NCI-H2081 treated with DMSO at 0.1 percent for 48 hours (cell line): ENCODE measurements around the gene CTDNEP1.
A peak's percentile ranks its signal among the peaks of the same experiment; 100 is the strongest.

ENCODE experiments used
- DNase-seq: peaks from one replicate; lab custom pipeline; 2025; lab: John Stamatoyannopoulos, UW

The CTDNEP1 gene

DNA sequence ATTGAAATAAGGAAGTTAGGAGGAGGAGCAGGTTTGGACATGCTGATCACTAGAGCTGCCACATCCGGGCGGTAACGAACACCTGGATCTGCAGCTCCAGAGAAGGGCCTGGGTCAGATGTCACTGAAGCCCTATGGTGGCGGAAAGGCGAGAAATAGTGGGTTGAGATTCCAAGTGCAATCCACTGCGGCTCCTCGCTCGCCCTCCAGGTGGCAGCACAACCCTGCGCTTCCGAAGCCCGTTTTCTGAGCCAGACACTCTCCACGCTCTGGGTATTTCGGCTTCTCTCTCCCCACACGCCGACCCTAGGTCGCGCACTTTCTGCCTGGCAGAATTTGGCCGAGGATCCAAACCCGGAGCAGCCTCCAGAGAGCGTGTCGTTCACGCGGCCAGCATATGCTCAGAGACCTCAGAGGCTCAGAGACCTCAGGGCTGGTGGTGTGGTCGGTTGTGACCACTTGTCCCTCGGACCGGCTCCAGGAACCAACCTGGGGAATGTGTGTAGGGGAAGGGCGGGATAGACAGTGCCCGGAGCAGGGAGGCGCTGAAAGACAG lies 29.1 kb upstream of the CTDNEP1 start:
- DNase-seq, result no peak

DNA sequence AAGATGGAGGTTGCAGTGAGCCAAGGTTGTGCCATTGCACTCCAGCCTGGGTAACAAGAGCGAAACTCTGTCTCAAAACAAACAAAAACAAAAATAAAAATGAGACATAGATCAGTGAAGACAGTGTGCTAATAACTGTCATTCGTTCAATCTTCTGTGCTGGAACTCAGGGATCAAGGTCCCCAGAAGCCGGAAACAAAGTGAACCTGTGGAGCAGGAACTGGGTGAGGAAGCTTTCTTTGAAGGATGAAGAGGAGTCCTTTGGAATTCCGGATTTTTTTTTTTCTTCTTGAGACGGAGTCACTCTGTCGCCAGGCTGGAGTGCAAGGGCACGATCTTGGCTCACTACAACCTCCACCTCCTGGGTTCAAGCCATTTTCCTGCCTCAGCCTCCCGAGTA lies 27.9 kb upstream of the CTDNEP1 start:
- DNase-seq, result no peak

DNA sequence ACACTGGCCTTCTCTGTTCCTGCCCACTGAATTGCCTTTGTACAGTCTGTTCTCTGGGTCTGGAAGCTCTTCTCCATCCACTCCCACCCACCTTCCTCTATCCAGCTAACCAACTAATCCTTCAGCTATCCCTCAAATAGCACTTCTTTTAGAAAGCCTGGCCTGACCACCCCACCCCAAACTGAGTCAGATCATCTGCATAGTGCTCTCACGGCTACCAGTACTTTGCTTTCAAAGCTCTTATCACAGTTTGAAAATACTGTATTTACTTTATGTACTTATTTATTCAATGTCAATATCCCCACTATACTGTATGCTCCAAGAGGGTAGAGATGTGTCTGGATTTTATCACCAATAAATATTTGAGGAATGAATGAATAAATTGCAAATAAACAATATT lies 15.2 kb upstream of the CTDNEP1 start:
- DNase-seq, result no peak

DNA sequence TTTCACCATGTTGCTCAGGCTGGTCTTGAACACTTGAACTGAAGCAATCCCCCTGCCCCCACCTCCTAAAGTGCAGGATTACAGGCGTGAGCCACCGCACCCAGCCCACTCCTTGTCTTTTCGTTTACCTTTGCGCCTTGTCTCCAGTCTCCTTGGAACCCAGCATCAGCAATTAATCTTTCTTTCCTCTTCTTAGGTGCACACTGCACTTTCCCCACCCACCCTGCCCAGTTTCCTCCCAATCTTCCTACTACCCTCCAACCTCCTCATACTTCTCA lies 12.2 kb upstream of the CTDNEP1 start:
- DNase-seq, result no peak

DNA sequence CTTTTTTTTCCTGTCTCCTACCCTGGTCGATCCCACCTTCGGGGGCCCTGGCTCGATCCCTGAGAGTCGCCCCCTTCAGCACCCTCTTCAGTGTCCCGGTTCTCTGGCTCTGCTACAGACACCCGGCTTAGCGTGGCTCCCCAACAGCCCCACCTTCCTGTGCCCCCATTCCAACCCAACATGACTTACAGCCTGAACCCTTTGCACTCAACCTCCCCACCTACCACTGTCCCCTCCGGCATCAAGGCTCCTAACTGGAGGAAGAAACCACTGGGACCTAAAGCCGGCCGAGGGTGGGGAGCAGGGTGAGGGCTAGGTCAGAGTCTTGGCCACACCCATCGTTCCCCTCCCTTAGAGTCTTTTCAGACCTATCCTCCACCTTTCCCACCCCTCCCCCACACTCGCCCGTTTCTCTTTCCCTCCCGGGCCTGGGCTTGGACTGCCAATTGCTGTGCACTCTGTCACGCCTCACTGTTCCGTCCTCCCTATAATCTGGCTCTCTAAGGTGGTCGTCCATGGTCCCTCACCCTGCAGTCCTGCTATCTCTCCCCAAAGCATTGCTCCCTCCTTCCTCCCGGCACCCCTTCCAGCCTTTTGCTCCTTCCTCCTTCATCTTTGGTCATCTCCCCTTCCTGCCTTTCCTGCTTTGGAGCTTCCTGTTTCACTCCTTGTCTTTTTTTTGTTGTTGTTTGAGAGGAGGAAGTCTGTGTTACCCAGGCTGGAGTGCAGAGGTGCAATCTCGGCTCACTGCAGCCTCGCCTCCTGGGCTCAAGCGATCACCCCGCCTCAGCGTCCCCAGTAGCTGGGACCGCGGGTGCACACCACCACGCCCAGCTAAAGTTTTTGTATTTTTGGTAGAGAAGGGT lies 11.6 kb upstream of the CTDNEP1 start:
- DNase-seq, result no peak

DNA sequence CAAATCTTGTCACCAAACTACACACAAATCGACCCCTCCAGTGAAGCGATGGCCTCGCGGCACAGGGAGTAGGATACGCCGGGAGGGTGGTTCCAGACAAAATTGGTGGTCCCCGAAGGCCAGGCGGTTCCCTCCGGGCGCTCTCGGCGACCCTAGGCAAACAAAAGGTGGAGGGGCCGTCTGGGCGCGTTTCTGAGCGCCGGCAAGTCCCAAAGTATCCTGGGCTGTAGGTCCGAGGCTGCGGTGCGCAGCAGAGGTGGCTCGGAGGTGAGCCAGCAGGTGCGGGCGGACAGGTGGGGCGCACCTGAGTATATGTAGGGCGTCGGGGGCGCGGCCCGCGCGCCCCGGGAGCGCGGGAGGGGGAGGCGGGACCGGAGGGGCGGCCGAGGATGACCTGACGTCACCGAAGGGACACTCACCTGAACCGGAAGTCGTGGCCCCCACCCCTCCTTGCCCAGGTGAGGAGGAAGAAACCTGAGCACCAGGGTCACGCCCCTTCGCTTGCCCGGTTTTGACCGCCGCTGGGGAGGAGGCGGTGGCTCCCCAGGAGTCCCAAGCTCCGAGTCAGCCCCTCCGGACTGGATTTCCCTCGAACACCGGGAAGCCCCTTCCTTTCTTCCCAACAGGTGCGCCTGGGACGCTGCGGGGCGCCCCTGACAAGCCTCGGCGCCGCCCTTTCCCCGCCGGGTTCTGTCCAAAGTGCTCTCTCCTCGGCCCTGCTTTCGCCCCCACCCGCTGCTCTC lies 10.8 kb upstream of the CTDNEP1 start, which contains the start of gene CLDN7:
TSS of gene CLDN7 (minus strand) at position 287 of the 743 bp plus-strand sequence. CDS start 435 bp downstream, outside the sequence.
- no peak for DNase-seq

DNA sequence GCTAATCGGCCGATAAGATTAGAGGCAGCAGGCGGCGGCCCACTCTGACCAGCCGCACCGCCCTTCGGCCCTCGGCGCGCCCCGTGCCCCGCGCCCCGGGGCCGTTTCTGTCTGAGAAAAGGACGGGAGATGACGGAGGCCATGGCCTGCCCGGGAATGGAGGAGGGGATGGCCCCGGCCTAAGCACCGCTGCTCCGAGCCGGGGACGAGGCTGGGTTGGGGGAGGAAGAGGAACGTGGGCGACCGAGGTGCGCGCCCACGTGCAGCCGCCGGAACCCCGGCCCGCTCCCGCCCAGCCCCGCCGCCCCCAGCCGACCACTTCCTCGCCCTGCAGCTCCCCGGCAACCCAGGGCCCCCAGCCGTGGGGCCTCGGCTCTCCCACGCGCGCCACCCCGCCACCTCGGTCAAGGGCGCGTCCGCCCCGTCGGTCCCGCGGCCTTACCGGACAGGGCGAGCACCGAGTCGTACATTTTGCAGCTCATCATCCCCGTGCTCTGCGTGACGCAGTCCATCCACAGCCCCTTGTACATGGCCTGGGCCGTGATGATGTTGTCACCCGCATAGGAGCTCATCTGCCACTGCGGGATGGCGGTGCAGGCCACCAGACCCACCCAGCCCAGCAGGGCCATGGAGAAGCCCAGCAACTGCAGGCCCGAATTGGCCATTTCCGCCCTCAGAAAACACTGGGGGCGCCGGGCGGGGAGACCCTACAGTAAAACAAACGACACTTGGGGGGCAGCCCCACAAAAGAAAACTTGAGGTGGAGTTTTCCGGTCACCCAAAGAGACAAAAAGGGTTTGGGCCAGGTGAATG lies 10.1 kb upstream of the CTDNEP1 start:
- no peak for DNase-seq

DNA sequence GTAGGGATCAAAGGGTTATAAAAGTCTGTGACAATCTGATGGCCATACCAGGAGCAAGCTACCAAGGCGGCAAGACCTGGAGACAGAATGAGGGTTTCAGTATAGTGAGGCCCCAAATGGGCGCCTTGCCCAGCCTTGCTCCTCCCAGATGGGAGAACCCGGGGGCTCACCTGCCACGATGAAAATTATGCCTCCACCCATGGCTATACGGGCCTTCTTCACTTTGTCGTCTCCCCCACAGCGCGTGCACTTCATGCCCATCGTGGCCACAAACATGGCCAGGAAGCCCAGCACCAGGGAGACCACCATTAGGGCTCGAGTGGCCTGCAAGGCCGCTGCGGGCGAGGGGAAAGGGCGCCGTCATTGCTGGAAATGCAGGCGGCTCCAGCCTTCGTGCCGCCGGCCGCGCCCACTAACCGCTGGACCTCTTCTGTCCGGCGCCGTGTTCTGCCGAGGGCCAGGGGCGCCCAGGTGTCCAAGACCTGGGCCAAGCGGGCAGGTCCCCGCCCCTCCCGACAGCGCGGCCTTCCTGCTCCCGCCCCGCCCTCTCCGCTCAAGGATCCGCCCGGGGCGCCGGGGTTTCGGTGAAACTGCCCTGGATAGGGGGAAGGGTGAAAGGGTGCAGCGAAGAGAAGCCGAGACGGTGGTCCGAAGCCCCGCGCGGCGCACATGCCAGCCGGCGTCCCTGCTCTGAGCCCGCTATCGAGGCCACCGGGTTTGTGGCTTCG lies 9.3 kb upstream of the CTDNEP1 start:
- DNase-seq, result no peak

DNA sequence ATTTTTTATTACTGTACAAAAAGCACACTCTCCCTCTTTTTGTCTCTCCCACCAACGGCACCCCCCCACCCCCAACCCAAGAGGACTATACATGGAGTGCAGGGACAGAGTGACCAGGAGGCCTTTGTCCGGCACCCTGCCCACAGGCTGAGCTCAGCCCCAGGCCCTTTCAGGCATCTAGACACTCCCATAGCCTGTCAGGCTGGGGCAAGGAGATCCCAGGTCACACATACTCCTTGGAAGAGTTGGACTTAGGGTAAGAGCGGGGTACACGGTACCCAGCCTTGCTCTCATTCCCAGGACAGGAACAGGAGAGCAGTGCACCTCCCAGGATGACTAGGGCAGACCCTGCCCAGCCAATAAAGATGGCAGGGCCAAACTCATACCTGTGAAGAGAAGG lies 8.6 kb upstream of the CTDNEP1 start:
- DNase-seq, result no peak

DNA sequence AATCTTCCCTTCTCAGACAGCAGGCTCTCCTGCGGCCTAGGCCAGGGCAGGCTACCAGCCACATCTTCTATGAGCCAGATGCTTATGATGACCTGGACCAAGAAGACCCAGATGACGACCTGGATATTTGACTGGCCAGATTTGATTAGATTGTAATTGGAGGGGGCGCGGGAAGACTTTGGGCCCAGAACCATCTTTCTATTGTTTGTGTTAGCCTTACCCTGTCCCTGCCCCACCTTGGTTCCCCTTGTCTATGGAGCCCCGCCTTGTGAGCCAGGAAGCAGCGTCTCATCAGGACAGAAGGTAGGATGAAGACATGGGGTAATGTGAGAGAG lies 8.0 kb upstream of the CTDNEP1 start:
- DNase-seq, result no peak

DNA sequence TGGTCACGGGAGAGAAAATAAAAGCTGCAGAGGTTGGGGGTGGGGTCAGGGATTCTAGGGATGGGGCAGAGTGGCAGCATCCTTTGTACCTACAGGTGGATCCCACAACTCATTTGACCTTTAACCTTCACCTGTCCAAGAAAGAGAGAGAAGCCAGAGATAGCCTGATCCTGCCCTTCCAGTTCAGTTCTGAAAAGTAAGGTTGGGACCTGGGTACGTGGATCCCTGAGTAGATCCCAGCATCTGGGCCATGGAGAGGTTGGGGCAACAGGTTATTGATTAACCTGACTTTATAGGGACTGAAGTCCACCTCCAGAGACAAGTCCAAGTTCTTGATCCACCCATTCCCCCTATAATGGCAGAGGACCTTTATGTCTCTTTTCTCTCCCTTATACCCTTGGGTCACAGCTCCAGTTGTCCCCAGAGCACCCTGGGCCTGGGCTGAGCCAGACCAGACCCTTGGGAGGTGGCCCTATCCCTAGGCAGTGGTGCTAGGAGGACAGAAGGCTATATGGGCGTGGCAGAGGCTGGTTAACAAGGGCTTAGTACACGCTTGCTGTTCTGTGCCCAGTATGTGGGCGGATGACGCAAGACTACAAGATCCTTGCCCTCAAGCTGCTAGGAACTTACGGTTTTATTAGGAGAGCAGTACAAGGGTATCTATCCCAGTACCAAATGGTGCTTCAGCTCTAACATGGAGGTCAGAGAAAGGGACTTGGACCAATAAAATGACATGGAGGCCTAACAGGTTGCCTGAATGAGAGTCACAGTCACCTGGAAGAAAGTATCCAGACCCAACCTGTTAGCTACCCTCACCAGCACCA lies 7.4 kb upstream of the CTDNEP1 start:
- DNase-seq, result no peak

DNA sequence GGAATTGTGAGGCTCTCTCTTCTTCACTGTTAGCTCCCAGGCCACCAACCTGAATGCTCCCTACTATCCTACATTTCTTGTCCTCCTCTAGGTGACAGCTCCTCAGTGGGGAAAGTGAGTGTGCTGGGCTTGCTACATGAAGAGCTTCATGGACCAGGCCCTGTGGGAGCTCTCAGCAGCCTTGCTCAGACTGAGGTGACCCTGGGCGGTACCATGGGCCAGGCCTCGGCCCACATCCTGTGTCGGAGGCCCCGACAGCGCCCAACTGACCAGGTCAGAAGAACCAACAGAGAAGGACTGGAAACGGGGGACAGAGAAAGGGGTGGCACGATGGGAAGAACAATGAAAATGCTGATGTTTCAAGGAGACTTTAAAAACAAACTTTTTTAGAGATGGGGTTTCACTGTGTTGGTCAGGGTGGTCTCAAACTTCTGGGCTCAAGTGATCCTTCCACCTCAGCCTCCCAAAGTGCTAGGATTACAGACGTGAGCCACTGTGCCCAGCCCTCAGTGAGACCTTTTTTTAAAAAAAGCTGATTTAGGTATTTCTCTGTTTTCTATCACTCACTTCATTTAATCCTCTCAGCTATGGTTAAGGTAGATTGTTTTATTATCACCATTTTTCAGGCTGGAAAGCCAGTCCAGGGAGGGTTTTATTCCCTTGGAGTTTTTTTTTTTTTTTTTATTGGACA lies 5.4 kb upstream of the CTDNEP1 start:
- DNase-seq, result no peak

DNA sequence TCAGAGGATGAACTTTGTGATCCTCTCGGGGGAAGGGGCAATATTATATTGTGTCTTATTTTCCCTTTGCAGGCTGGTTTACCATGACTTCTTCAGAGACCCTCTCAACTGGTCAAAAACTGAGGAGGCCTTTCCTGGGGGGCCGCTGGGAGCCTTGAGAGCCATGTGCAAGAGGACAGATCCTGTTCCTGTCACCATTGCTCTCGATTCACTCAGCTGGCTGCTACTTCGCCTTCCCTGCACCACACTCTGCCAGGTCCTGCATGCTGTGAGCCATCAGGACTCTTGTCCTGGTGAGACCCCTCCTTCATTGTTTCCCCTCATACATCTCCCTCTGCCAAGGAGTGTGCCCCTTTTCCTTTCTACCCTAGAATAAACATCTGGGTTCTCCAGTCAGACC lies 3.0 kb upstream of the CTDNEP1 start:
- no peak for DNase-seq

DNA sequence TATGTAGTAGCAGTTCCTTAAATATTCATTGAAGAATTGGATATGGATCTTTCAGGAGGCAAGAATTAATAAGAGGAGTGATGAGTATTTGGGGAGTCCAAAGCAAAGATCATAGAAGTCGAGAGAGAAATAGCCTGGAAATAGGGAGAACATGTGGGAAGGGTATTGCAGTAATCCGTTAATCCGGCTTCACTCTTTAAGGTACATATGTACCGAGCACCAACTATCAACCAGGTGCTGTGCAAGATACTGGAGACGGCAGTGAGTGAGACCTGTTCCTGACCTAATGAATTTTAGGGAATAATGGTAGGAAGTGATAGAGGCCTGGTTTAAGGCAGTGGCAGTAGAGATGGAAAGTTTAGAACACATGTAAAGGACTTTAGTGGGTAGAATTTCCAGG lies 1.5 kb upstream of the CTDNEP1 start:
- no peak for DNase-seq

DNA sequence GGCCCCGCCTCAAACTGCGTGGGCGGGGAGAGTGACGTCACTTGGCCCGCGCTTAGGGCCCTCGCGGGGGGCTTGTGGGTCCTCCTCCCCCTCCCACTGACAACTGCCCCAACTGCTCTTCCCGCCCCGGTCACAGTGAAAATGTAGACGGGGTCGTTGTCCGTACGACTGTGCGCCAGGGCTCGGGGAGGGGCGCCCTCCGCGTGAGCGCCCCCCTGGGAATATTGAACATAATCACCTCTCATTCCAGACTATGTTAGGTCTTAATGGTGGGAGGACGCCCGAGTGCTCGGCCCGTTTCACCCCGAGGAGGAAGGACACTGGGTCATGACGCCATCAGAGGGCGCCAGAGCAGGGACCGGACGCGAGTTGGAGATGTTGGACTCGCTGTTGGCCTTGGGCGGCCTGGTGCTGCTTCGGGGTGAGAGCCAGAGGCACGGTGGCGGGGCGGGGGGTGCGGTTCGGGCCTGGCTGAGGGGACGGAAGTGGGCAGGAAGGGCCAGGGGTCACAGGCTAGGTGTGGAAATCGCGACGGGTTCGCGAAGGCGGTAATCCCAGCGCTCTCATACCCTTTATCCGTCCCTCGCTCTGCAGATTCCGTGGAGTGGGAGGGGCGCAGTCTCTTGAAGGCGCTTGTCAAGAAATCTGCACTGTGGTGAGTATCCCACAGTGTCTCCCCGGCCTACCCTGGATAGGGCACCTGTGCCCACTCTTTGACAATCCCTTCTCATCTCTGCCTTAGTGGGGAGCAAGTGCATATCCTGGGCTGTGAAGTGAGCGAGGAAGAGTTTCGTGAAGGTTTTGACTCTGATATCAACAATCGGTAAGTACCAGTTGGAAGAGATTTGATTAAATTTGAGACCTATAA lies 876 bp upstream of the CTDNEP1 start, which contains the start of gene ELP5:
TSS of gene ELP5 (plus strand) at position 40 of the 868 bp plus-strand sequence. CDS start at position 376, 336 bp downstream.
- peak; percentile 62 for DNase-seq

DNA sequence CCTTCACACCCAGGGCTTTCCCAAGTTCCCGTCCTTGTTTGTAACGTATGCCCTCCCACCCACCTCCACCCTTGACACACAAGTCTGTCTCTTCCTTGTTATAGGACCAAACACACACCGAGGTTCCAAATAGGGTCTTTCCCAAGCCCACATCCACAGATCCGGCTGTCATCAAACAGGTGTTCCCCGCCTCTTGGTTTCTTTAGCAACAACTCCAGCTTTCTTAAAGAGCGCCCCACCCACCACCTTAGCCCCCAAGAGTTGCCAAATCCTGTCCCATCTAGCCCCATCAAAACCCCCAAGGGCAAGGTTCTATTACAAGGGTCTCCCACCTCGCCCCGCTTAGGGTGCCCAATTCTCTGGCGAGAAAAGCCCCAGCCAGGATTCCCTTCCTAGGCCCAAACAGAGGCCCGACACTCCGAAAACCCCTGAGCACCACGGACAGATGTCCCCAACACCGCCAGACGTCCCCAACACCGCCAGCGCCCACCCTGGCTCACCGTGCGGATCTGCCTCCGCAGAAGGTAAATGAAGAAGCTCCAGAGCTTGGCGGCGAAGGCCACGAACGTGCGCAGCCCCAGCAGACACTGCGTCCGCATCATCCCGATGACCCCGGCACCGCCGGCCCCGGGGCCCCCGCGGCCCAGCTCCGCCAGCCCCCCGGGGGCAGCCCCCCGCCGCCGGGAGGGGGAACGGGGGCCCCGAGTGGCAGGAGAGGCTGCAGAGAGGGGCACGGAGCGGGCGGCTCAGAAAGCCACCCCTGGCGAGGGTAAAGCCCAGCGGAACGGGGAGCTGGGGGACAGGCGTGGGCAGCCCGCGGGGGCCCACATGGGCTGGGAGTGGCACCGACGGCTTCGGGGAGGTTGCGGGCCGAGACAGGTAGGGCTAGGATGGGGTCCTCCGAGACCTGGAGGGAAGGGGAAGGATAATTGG lies 573 bp downstream of the CTDNEP1 start:
- no peak for DNase-seq

DNA sequence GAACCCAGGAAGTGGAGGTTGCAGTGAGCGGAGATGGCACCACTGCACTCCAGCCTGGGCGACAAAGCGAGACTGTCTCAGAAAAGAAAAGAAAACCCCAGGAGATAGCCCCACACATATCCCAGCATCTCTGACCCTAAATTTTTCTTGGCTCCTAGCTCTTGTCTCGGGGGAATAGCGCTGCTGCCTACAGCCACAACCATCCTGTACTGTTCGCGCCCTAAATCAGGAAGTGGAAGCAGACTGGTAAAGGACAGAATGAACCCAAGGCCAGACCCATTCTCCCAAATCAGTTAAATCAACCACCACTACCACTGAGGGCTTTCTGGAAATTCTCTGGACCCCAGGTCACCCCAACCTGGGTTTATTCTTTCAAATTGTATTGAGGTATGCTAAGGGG lies 1.7 kb downstream of the CTDNEP1 start:
- no peak for DNase-seq

DNA sequence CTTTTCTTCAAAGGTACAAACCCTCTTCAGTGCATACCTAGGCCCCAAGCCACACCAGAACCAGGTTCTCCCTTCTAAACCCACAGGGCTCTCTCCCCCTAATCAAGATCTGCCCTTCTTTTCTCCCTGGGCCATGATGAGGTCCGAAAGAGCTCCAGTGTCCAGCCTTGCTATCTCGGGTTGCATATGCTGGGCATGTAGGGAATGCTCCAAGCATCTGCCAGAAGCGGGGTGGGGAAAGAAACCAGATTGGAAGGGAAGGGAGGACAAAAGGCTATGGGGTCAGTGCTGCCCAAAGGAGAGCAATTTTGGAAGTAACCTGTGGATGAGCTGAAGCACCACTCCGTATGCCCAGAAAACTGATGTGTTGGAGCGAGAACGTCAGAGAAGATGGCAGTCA lies 2.3 kb downstream of the CTDNEP1 start:
- DNase-seq, result no peak
